GM12872 (cell line): Measurements from ENCODE around the gene OR10G7.

ENCODE experiments used
- CTCF ChIP-seq: IDR thresholded peaks from 3 replicates; pipeline ENCODE4 v1.5.1; 2011; ENCODE audit warnings: low read depth, mild to moderate bottlenecking, low read length, moderate library complexity; ENCODE audit not compliant: insufficient read depth

The OR10G7 gene

GRCh38 chr11:124079631-124080326 is 38.7 kb upstream of the OR10G7 start:
- TF ChIP-seq CTCF: no peak

- no peak for TF ChIP-seq CTCF
These were observed 37.5 kb upstream of the OR10G7 start for GRCh38 chr11:124078591-124078990.

GRCh38 chr11:124077266-124077665 is 36.1 kb upstream of the OR10G7 start:
- TF ChIP-seq CTCF: no peak

GRCh38 chr11:124075841-124076651 is 34.9 kb upstream of the OR10G7 start:
- TF ChIP-seq CTCF: no peak

GRCh38 chr11:124075492-124075840 is 34.3 kb upstream of the OR10G7 start:
- no peak for TF ChIP-seq CTCF

GRCh38 chr11:124074554-124074953 is 33.4 kb upstream of the OR10G7 start:
- no peak for TF ChIP-seq CTCF

GRCh38 chr11:124072147-124072546 is 31.0 kb upstream of the OR10G7 start:
- TF ChIP-seq CTCF: no peak
